Activated naive CD8-positive, alpha-beta T cell (primary cell): Measurements from ENCODE around the gene NR3C1.

ENCODE experiments used
- H3K27ac Mint-ChIP-seq: one replicate; pipeline ENCODE4 v1.8.0; 2021; ENCODE audit warnings: mixed read lengths
- H3K27me3 Mint-ChIP-seq: one replicate; pipeline ENCODE4 v1.8.0; 2021; ENCODE audit warnings: mixed read lengths
- H3K36me3 Mint-ChIP-seq: one replicate; pipeline ENCODE4 v1.8.0; 2021; ENCODE audit warnings: mixed read lengths
- H3K4me1 Mint-ChIP-seq: one replicate; pipeline ENCODE4 v1.8.0; 2021; ENCODE audit warnings: low read depth, mixed read lengths
- H3K4me3 Mint-ChIP-seq: one replicate; pipeline ENCODE4 v1.8.0; 2021; ENCODE audit warnings: mild to moderate bottlenecking, mixed read lengths
- H3K9me3 Mint-ChIP-seq: one replicate; pipeline ENCODE4 v1.8.0; 2021; ENCODE audit warnings: low read depth, mixed read lengths

NR3C1 gene

DNA sequence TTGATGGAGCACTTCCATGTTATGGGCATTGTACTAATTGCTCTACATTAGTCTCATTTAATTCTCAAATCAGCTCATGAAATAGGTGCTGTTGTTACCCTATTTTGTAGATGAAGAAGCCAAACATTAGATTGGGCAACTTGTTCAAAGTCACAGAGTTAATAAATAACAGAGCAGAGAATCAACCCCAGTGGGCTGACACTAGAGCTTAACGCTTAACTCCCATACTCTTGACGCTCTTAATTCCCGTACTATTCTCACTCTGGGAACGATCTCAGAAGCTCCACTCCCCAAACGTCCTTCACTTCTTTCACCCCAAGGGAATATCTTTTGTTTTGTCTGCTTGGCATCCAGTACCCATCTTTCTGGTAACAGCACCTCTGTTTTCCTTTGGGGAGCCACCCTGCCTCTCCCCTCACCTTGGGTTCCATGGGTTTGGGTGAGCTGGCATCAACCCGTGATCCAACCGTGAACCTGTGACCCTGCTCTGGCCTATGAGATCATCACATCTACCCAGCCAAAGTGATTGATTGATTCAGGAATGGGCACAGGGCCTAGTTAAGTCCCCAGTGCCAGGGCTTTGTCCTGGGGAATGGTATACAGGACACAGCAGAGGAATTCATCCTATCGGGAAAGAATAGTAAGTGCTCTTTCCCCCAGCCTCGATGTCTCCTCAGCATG, 169.2 kb downstream of the NR3C1 start:
- peaks cover 1% of the 10 kb centered on the region for H3K27me3 Mint-ChIP-seq
- H3K27ac Mint-ChIP-seq, result no peak overlapping the region
- H3K9me3 Mint-ChIP-seq, result no peaks in the 10 kb centered on the region
- peaks cover 17% of the 10 kb centered on the region for H3K4me1 Mint-ChIP-seq
- no peak overlapping the region for H3K4me3 Mint-ChIP-seq
- peaks cover 6% of the 10 kb centered on the region for H3K36me3 Mint-ChIP-seq

DNA sequence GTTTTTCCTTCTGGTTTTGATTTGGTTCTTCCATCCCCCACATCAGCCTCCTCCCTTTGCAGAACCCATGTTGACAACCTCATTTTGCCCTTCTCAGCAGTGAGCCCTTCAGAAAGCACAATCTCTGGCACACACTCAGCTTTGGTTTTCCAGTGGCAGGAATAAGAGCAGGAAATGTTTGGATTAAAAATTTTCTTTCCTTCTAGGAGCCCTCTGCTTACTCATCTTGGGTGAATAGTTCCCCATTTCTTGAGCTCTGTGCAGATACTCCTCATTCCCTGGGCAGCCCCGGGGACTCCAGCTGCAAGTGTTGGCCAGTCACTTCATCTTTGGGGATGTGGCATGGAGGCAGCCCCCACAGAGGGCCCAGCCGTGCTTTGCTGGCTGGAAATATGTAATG, 170.5 kb downstream of the NR3C1 start:
- H3K4me1 Mint-ChIP-seq, result peaks cover 27% of the 10 kb centered on the region

DNA sequence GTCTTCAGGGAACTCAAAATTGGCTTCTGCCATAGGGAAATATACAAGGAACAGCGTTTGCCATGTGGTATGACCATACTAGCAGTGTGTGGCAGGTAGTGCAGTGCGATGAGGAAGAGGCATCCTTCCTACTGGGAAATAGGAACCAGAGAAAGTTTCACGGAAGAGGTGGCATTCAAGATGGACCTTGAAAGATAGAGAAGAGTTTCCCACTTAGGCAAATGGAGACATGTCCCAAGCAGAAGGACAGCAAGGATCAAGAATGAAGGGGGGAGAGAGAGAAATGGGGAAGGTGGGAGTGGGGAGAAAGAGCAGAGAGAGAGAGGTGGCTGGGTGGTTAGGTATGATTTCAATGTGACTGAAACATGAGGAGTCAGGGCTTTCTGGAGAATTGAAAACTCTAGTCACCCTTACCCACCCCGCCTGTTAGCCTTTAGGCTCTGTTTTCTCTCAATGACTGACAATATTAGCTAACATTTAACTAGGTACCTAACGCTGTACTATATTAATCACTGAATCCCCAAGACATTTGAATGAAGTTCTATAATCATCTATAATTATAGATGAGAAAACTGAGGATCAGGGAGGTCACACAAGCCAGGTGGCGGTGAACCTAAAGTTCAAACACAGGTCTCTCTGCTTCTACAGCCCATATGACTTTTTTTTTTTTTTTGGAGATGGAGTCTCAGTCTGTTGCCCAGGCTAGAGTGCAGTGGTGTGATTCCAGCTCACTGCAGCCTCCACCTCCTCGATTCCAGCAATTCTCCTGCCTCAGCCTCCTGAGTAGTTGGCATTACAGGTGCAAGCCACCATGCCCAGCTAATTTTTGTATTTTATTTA, 171.3 kb downstream of the NR3C1 start:
- Mint-ChIP-seq H3K36me3 (peaks cover 4% of the 10 kb centered on the region), H3K9me3 (no peaks in the 10 kb centered on the region), H3K27ac (no peak overlapping the region), H3K4me3 (no peak overlapping the region), H3K4me1 (peaks cover 28% of the 10 kb centered on the region), H3K27me3 (peaks cover 1% of the 10 kb centered on the region)

More for the DNA sequence above, 170.5 kb downstream of the NR3C1 start:
- H3K27ac Mint-ChIP-seq, result no peak overlapping the region
- H3K4me3 Mint-ChIP-seq, result no peak overlapping the region
- H3K9me3 Mint-ChIP-seq, result no peaks in the 10 kb centered on the region
- peaks cover 4% of the 10 kb centered on the region for H3K36me3 Mint-ChIP-seq
- H3K27me3 Mint-ChIP-seq, result peaks cover 1% of the 10 kb centered on the region

DNA sequence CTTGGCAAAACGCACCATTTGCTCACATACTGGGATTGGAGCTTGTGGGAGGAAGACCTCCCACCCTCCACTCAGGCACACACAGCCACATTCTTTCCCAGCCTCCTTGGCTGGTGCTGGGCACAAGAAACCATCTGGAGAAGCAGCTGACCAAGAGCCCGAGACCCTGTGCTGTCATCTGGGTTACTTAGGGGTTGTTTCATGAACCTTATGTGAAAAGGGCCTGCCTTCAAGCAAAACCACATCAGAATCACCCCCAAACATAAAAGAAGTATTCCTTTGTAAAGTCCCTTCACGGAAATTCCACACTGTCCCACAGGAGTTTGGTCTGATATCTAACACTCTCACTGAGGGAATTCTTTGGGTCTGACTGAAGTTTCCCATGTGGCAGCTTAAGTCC, 172.1 kb downstream of the NR3C1 start:
- no peak overlapping the region for H3K27ac Mint-ChIP-seq
- no peaks in the 10 kb centered on the region for H3K27me3 Mint-ChIP-seq
- H3K9me3 Mint-ChIP-seq, result no peaks in the 10 kb centered on the region
- no peak overlapping the region for H3K4me3 Mint-ChIP-seq
- peaks cover 2% of the 10 kb centered on the region for H3K36me3 Mint-ChIP-seq
- peaks cover 28% of the 10 kb centered on the region for H3K4me1 Mint-ChIP-seq

- Mint-ChIP-seq H3K4me3 (no peak overlapping the region), H3K9me3 (no peaks in the 10 kb centered on the region), H3K27me3 (no peaks in the 10 kb centered on the region), H3K4me1 (peaks cover 28% of the 10 kb centered on the region), H3K27ac (no peak overlapping the region), H3K36me3 (no peaks in the 10 kb centered on the region)
Measured at GRCh38 chr5:143230676-143230996, 172.8 kb downstream of the NR3C1 start.

DNA sequence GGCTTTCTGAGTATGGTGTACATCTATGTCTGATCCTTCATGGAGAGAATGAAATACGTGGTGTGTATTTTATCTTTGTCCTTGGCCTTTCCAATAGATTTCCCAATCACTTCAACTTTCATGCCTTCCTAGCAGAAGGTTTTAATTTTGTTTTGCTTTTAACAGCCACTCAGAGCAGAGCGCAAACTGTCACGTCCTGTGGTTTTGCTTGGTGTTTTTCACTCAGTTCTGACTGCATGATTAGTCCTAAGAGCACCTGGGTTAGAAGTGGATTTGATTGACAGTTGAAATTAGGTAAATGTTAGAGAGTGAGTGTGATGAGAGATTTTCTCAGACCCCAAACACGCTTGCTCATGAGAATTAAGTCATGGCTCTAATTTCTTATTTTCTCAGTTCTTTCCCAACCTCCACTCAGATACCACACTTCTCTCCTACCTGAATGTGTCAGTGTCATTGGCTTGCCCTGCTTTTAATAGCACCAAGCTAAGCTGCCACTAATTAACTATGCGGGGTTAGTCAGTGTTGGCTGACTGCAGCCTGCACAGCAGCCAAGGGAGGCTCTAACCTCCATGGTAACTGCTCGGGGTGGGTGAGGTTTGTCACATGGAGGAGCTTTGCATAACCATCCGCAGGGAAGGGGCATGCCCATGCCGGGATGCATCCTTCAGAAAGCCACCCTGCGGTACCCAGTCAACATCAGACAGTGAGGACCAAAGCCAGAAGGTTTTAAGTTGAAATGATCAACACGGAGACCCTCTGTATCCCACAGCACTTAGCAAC, 173.4 kb downstream of the NR3C1 start:
- Mint-ChIP-seq H3K36me3 (no peaks in the 10 kb centered on the region), H3K4me1 (peaks cover 28% of the 10 kb centered on the region), H3K9me3 (no peaks in the 10 kb centered on the region), H3K27me3 (no peaks in the 10 kb centered on the region), H3K4me3 (peak overlapping the region; percentile 73), H3K27ac (peak overlapping the region; percentile 84)

GRCh38 chr5:143229426-143229895, 174.0 kb downstream of the NR3C1 start:
- Mint-ChIP-seq H3K9me3 (no peaks in the 10 kb centered on the region), H3K36me3 (peaks cover 4% of the 10 kb centered on the region)

DNA sequence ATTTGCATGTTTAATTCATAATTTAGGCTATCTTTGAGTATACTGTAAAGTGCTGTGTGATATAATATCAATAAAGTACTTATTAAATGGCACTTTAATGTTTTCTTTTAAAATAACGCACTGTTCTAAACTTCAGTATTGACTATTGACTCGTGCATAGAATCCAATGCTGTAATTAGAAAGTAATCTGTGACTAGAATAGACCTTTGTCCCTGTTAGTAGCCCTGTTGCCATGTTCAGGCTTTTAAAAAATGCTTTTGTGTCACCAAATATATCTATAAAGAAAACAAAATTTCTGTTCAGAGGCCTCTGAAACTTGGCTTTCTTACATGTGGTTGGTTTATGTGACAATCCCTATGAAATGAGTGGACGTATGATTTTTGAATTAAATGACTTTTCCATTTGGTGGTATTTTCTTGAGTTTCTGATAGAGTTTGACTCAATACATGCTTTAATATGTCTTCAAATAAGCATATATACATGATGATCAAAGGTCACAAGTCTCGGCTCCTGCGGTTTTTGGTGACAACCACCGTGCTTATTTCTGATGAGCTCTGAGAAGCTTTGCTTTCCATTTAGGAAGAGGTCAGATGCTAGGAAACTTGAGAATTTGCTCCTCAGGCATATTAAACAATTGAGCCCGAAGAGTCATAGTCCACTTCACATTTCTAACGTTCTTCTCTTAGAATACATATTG, 174.7 kb downstream of the NR3C1 start:
- H3K4me3 Mint-ChIP-seq, result no peak overlapping the region
- H3K9me3 Mint-ChIP-seq, result no peaks in the 10 kb centered on the region
- peak overlapping the region; percentile 52 for H3K27ac Mint-ChIP-seq
- peaks cover 28% of the 10 kb centered on the region for H3K4me1 Mint-ChIP-seq
- H3K27me3 Mint-ChIP-seq, result no peaks in the 10 kb centered on the region
- peaks cover 9% of the 10 kb centered on the region for H3K36me3 Mint-ChIP-seq

More at GRCh38 chr5:143229426-143229895, 174.0 kb downstream of the NR3C1 start:
- Mint-ChIP-seq H3K27ac (peak overlapping the region; percentile 84), H3K4me3 (peak overlapping the region; percentile 73), H3K4me1 (peaks cover 28% of the 10 kb centered on the region), H3K27me3 (no peaks in the 10 kb centered on the region)
